Activated naive CD8-positive, alpha-beta T cell treated with anti-CD3 and anti-CD28 coated beads for 36 hours (primary cell): ENCODE results near the gene NME3. TPM values are rescaled to one million over a fixed set of nuclear protein-coding genes. Genes with fewer than 3 reads are reported as not detected.
"Not testable (repeated sequence)": the region's sequence is repeated elsewhere in the genome, so short reads cannot be mapped to it uniquely, and the experiment has no call there.

ENCODE experiments used
- DNase-seq: peaks from one replicate; pipeline ENCODE4 v3.0.0; 2021
- H3K27ac Mint-ChIP-seq: one replicate; pipeline ENCODE4 v1.8.0; 2022; ENCODE audit warnings: mild to moderate bottlenecking, moderate library complexity, mixed read lengths
- H3K27me3 Mint-ChIP-seq: one replicate; pipeline ENCODE4 v1.8.0; 2022; ENCODE audit warnings: mild to moderate bottlenecking, mixed read lengths
- H3K36me3 Mint-ChIP-seq: one replicate; pipeline ENCODE4 v1.8.0; 2021; ENCODE audit warnings: mild to moderate bottlenecking, mixed read lengths
- H3K4me1 Mint-ChIP-seq: one replicate; pipeline ENCODE4 v1.8.0; 2021; ENCODE audit warnings: mixed read lengths
- H3K4me3 Mint-ChIP-seq: one replicate; pipeline ENCODE4 v1.8.0; 2022; ENCODE audit warnings: mild to moderate bottlenecking, moderate library complexity, mixed read lengths
- H3K9me3 Mint-ChIP-seq: one replicate; pipeline ENCODE4 v1.8.0; 2022; ENCODE audit warnings: mixed read lengths
- total RNA-seq, 2 experiments: library from RNA; stranded (reverse); gene quantifications; one replicate each; pipeline ENCODE4 v1.2.3, GENCODE V29; 2021

The NME3 gene
- total RNA-seq, 2 experiments from 2014 or later, result 24.5 to 24.9 TPM

DNA sequence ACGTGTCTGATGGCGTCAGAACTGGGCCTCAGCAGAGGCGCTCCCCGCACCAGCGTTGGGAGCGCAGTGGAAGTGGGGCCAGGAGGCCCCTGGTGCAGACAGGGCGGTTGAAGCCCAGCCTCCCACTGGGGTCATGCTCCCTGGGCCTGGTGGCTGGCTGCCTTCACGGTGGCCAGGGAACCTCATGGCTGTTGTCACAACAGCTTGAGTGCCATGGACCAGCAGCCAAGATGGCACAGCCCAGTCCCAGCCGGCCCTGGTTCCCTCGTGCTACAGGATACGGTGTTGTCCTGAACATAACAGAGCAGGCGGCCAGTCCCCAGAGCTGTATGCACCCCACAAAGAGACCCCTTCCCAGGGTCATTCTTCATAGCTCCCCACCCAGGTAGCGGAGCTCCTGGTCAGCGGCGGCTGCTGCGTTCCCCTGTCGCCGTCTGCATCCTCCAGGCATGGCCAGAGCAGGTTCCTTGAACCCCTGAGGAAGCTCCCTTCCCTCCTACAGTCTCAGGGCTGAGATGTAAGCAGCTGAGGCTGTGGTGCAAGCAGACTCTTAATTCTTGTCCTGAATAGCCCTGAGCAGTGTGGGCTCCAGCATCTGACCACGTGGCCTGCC is 29.7 kb downstream of the NME3 start:
- H3K27me3 Mint-ChIP-seq, result no peaks in the 10 kb centered on the region
- H3K4me3 Mint-ChIP-seq, result no peak overlapping the region
- peaks cover 1% of the 10 kb centered on the region for H3K36me3 Mint-ChIP-seq
- H3K9me3 Mint-ChIP-seq, result no peaks in the 10 kb centered on the region
- no peak for DNase-seq
- no peaks in the 10 kb centered on the region for H3K4me1 Mint-ChIP-seq
- H3K27ac Mint-ChIP-seq, result no peak overlapping the region

GRCh38 chr16:1740781-1741490 is 30.4 kb downstream of the NME3 start:
- Mint-ChIP-seq H3K36me3 (peaks cover 1% of the 10 kb centered on the region), H3K9me3 (no peaks in the 10 kb centered on the region), H3K27ac (no peak overlapping the region), H3K27me3 (no peaks in the 10 kb centered on the region), H3K4me3 (no peak overlapping the region), H3K4me1 (no peaks in the 10 kb centered on the region)
- no peak for DNase-seq

DNA sequence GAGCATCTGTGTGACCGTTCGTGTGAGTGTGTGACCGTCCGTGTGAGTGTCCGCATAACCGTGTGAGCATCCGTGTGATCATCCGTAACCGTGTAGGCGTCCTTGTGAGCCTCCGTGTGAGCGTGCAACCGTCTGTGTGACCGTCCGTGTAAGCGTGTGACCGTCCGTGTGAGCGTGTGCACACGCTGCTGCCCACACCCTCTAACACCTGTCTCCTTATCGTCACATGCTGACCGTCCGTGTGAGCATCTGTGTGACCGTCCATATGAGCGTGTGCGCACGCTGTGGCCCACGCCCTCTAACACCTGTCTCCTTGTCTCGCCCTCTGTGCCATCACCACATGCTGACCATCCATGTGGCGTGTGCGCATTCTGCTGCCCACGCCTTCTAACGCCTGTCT is 31.1 kb downstream of the NME3 start:
- no peak for DNase-seq
- Mint-ChIP-seq H3K27ac (no peak overlapping the region), H3K4me1 (no peaks in the 10 kb centered on the region), H3K27me3 (no peaks in the 10 kb centered on the region), H3K9me3 (no peaks in the 10 kb centered on the region), H3K4me3 (no peak overlapping the region), H3K36me3 (peaks cover 1% of the 10 kb centered on the region)

GRCh38 chr16:1734816-1735215 is 36.5 kb downstream of the NME3 start:
- Mint-ChIP-seq H3K4me1 (no peaks in the 10 kb centered on the region), H3K36me3 (peaks cover 2% of the 10 kb centered on the region), H3K4me3 (no peak overlapping the region), H3K27ac (no peak overlapping the region), H3K27me3 (no peaks in the 10 kb centered on the region), H3K9me3 (no peaks in the 10 kb centered on the region)
- DNase-seq, result no peak

- no peaks in the 10 kb centered on the region for H3K9me3 Mint-ChIP-seq
- no peaks in the 10 kb centered on the region for H3K4me1 Mint-ChIP-seq
- H3K36me3 Mint-ChIP-seq, result peaks cover 2% of the 10 kb centered on the region
- H3K27me3 Mint-ChIP-seq, result no peaks in the 10 kb centered on the region
- H3K27ac Mint-ChIP-seq, result no peak overlapping the region
- no peak for DNase-seq
- H3K4me3 Mint-ChIP-seq, result no peak overlapping the region
Measured at GRCh38 chr16:1734123-1734522, 37.2 kb downstream of the NME3 start.

- not testable (repeated sequence) for H3K4me3 Mint-ChIP-seq, H3K9me3 Mint-ChIP-seq, DNase-seq, H3K36me3 Mint-ChIP-seq, H3K27me3 Mint-ChIP-seq, H3K4me1 Mint-ChIP-seq, H3K27ac Mint-ChIP-seq
Measured at GRCh38 chr16:1732551-1732987, 38.8 kb downstream of the NME3 start.

- Mint-ChIP-seq H3K4me1 (no peaks in the 10 kb centered on the region), H3K9me3 (no peaks in the 10 kb centered on the region), H3K36me3 (peaks cover 2% of the 10 kb centered on the region), H3K27ac (no peak overlapping the region), H3K4me3 (no peak overlapping the region), H3K27me3 (no peaks in the 10 kb centered on the region)
- DNase-seq, result no peak
Measured at GRCh38 chr16:1732071-1732470, 39.3 kb downstream of the NME3 start.

GRCh38 chr16:1731603-1732002 is 39.7 kb downstream of the NME3 start:
- Mint-ChIP-seq H3K4me3 (no peak overlapping the region), H3K27me3 (no peaks in the 10 kb centered on the region), H3K4me1 (no peaks in the 10 kb centered on the region), H3K36me3 (peaks cover 5% of the 10 kb centered on the region), H3K9me3 (no peaks in the 10 kb centered on the region), H3K27ac (no peak overlapping the region)
- DNase-seq, result no peak

GRCh38 chr16:1731073-1731472 is 40.3 kb downstream of the NME3 start:
- no peak for DNase-seq
- no peak overlapping the region for H3K27ac Mint-ChIP-seq
- no peaks in the 10 kb centered on the region for H3K9me3 Mint-ChIP-seq
- peaks cover 5% of the 10 kb centered on the region for H3K36me3 Mint-ChIP-seq
- H3K27me3 Mint-ChIP-seq, result no peaks in the 10 kb centered on the region
- H3K4me1 Mint-ChIP-seq, result no peaks in the 10 kb centered on the region
- H3K4me3 Mint-ChIP-seq, result no peak overlapping the region

DNA sequence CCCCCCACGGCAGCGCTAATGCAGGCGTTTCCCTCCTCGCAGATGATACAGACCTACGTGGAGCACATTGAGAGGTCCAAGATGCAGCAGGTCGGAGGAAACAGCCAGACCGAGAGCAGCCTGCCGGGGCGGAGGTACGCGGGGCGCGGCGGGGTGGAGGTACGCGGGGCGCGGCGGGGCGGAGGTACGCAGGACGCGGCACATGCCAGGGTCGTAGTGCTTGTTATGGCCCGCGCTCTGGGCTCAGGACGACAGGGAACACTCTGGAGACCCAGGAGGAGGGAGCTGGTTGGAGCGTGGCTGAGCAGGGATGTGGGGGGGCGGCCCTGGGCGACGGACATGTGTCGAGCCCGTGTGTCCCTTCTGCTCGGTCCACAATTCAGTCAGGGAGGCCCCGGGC is 41.9 kb downstream of the NME3 start:
- H3K4me3 Mint-ChIP-seq, result no peak overlapping the region
- H3K27me3 Mint-ChIP-seq, result no peaks in the 10 kb centered on the region
- no peak overlapping the region for H3K27ac Mint-ChIP-seq
- no peak for DNase-seq
- H3K4me1 Mint-ChIP-seq, result no peaks in the 10 kb centered on the region
- H3K36me3 Mint-ChIP-seq, result peaks cover 5% of the 10 kb centered on the region
- no peaks in the 10 kb centered on the region for H3K9me3 Mint-ChIP-seq

- H3K36me3 Mint-ChIP-seq, result peaks cover 5% of the 10 kb centered on the region
- H3K9me3 Mint-ChIP-seq, result no peaks in the 10 kb centered on the region
- no peaks in the 10 kb centered on the region for H3K4me1 Mint-ChIP-seq
- DNase-seq, result no peak
- H3K27ac Mint-ChIP-seq, result no peak overlapping the region
- no peak overlapping the region for H3K4me3 Mint-ChIP-seq
- no peaks in the 10 kb centered on the region for H3K27me3 Mint-ChIP-seq
Measured at GRCh38 chr16:1729026-1729425, 42.3 kb downstream of the NME3 start.

GRCh38 chr16:1727651-1728624 is 43.4 kb downstream of the NME3 start:
- no peak overlapping the region for H3K27ac Mint-ChIP-seq
- H3K9me3 Mint-ChIP-seq, result no peaks in the 10 kb centered on the region
- H3K27me3 Mint-ChIP-seq, result no peaks in the 10 kb centered on the region
- H3K36me3 Mint-ChIP-seq, result peaks cover 4% of the 10 kb centered on the region
- no peak for DNase-seq
- no peak overlapping the region for H3K4me3 Mint-ChIP-seq
- H3K4me1 Mint-ChIP-seq, result peaks cover 7% of the 10 kb centered on the region

- H3K4me3 Mint-ChIP-seq, result no peak overlapping the region
- H3K27me3 Mint-ChIP-seq, result no peaks in the 10 kb centered on the region
- no peak for DNase-seq
- H3K9me3 Mint-ChIP-seq, result no peaks in the 10 kb centered on the region
- no peak overlapping the region for H3K27ac Mint-ChIP-seq
- H3K4me1 Mint-ChIP-seq, result peaks cover 12% of the 10 kb centered on the region
- H3K36me3 Mint-ChIP-seq, result peaks cover 5% of the 10 kb centered on the region
Measured at GRCh38 chr16:1726661-1727502, 44.5 kb downstream of the NME3 start.

- Mint-ChIP-seq H3K27me3 (no peaks in the 10 kb centered on the region), H3K27ac (no peak overlapping the region), H3K36me3 (peaks cover 5% of the 10 kb centered on the region), H3K4me1 (peaks cover 25% of the 10 kb centered on the region), H3K4me3 (no peak overlapping the region), H3K9me3 (no peaks in the 10 kb centered on the region)
- DNase-seq, result no peak
Measured at GRCh38 chr16:1724491-1724890, 46.9 kb downstream of the NME3 start.
